Measurements from ENCODE around the gene BCLAF3. TPM values are rescaled to one million over a fixed set of nuclear protein-coding genes. Genes with fewer than 3 reads are reported as not detected.

Gene BCLAF3
- total RNA-seq: 1 to 10 TPM; 2.1 to 4.1 (median 3.0) TPM
- long read RNA-seq: 0 reads

GRCh38 chrX:19990556-19991349 is at the start of gene BCLAF3:
BCLAF3 (minus strand) TSS chrX:19991061; CDS start chrX:19970264, 20,797 bp downstream.
- no CpG with 5 or more reads among the region's 103 CpGs for WGBS (ENCODE audit: insufficient coverage, low coverage, low lambda C conversion rate, missing lambda C conversion rate)
- H3K4me1 ChIP-seq: no peaks in the 10 kb centered on the region
- no peaks in the 10 kb centered on the region for H3K27me3 ChIP-seq
- H3K4me3 ChIP-seq: peak within 1 kb of the TSS; percentile 57 to 75 (median 67)
- ATAC-seq (peak; percentile 99 to 100 (median 99)), DNase-seq (peak; percentile 91 to 92 (median 92))
- no peaks in the 10 kb centered on the region for H3K9me3 ChIP-seq
- intact Hi-C loops (cut with DNase I): no loop called here
- H3K36me3 ChIP-seq: no peaks in the 10 kb centered on the region
- TF ChIP-seq CTCF (IDR thresholded peaks at IDR 0.05) (peak; percentile 74 to 82 (median 80)), POLR2A (IDR thresholded peaks at IDR 0.05) (no peak)
- peak within 1 kb of the TSS in 2 of 3 donors; percentile 15 to 43 for H3K27ac ChIP-seq

GRCh38 chrX:20038966-20039365 is 48.1 kb upstream of the BCLAF3 start:
- no peaks in the 10 kb centered on the region for H3K4me1 ChIP-seq
- no peak for ATAC-seq
- 67% methylated on average over 3 of the region's 3 CpGs for WGBS (ENCODE audit: insufficient coverage, low coverage, low lambda C conversion rate, missing lambda C conversion rate)
- intact Hi-C loops (cut with DNase I): no loop called here
- H3K27ac ChIP-seq: no peak overlapping the region
- H3K4me3 ChIP-seq: no peak overlapping the region
- no peaks in the 10 kb centered on the region for H3K27me3 ChIP-seq
- no peak for TF ChIP-seq CTCF (IDR thresholded peaks at IDR 0.05)
- TF ChIP-seq POLR2A (IDR thresholded peaks at IDR 0.05): no peak
- DNase-seq: no peak
- H3K9me3 ChIP-seq: no peaks in the 10 kb centered on the region
- no peaks in the 10 kb centered on the region for H3K36me3 ChIP-seq

GRCh38 chrX:20037186-20037585 is 46.3 kb upstream of the BCLAF3 start:
- H3K4me3 ChIP-seq: no peak overlapping the region
- no peak overlapping the region for H3K27ac ChIP-seq
- intact Hi-C loops (cut with DNase I): no loop called here
- no peaks in the 10 kb centered on the region for H3K36me3 ChIP-seq
- WGBS (ENCODE audit: insufficient coverage, low coverage, low lambda C conversion rate, missing lambda C conversion rate): 67% methylated on average over 1 of the region's 6 CpGs
- H3K4me1 ChIP-seq: no peaks in the 10 kb centered on the region
- TF ChIP-seq CTCF (IDR thresholded peaks at IDR 0.05) (no peak), POLR2A (IDR thresholded peaks at IDR 0.05) (no peak)
- no peaks in the 10 kb centered on the region for H3K27me3 ChIP-seq
- no peak for ATAC-seq
- DNase-seq: no peak
- H3K9me3 ChIP-seq: no peaks in the 10 kb centered on the region

- intact Hi-C loops (cut with DNase I): no loop called here
- Histone ChIP-seq H3K4me1 (peaks cover 0 to 4% (median 0%) of the 10 kb centered on the region in 4 donors), H3K4me3 (no peak overlapping the region), H3K9me3 (no peaks in the 10 kb centered on the region), H3K27me3 (no peaks in the 10 kb centered on the region), H3K27ac (no peak overlapping the region), H3K36me3 (no peaks in the 10 kb centered on the region)
- WGBS (ENCODE audit: insufficient coverage, low coverage, low lambda C conversion rate, missing lambda C conversion rate): 86% methylated on average over 2 of the region's 2 CpGs
- ATAC-seq (no peak), DNase-seq (no peak)
- no peak for TF ChIP-seq POLR2A (IDR thresholded peaks at IDR 0.05)
- no peak for TF ChIP-seq CTCF (IDR thresholded peaks at IDR 0.05)
Observed at GRCh38 chrX:20032201-20032600, 41.3 kb upstream of the BCLAF3 start.

Measured in right lobe of liver (tissue), 6 donors.